BE2C (cell line): Measurements from ENCODE around the gene LDB3.
A peak's percentile ranks its signal among the peaks of the same experiment; 100 is the strongest.

ENCODE experiments used
- DNase-seq: peaks from one replicate; pipeline ENCODE4 v3.0.0-alpha.2; 2020
- H3K27me3 ChIP-seq: fragments of 250-450 bp; sonication (Bioruptor Pico); 2 replicates; pipeline ENCODE4 v1.5.1; 2020; ENCODE audit warnings: mild to moderate bottlenecking
- H3K36me3 ChIP-seq: fragments of 250-450 bp; sonication (Bioruptor Pico); 2 replicates; pipeline ENCODE4 v1.5.1; 2020; ENCODE audit warnings: mild to moderate bottlenecking
- H3K4me1 ChIP-seq: fragments of 250-450 bp; sonication (Bioruptor Pico); 2 replicates; pipeline ENCODE4 v1.5.1; 2020
- H3K4me3 ChIP-seq: 2 replicates; pipeline ENCODE4 v1.5.1; 2011; ENCODE audit warnings: low read depth, low read length
- H3K9me3 ChIP-seq: fragments of 250-450 bp; sonication (Bioruptor Pico); 2 replicates; pipeline ENCODE4 v1.5.1; 2020
- CTCF ChIP-seq: IDR thresholded peaks from 2 replicates; pipeline ENCODE4 v1.5.1; 2012; ENCODE audit warnings: mild to moderate bottlenecking, low read depth, low read length

The LDB3 gene

GRCh38 chr10:86667421-86668181, 710 bp upstream of the LDB3 start:
- Histone ChIP-seq H3K27me3 (no peaks in the 10 kb centered on the region), H3K4me3 (peak overlapping the region; percentile 49), H3K36me3 (no peaks in the 10 kb centered on the region; the same call in 1 of the 2 replicates), H3K9me3 (no peaks in the 10 kb centered on the region), H3K4me1 (peaks cover 53% of the 10 kb centered on the region)
- DNase-seq = no peak
- no peak for TF ChIP-seq CTCF

GRCh38 chr10:86670290-86670811, 2.0 kb downstream of the LDB3 start:
- peaks cover 65% of the 10 kb centered on the region for H3K4me1 ChIP-seq
- H3K36me3 ChIP-seq = no peaks in the 10 kb centered on the region; the same call in 1 of the 2 replicates
- no peaks in the 10 kb centered on the region for H3K9me3 ChIP-seq
- H3K27me3 ChIP-seq = no peaks in the 10 kb centered on the region
- TF ChIP-seq CTCF = no peak
- no peak overlapping the region for H3K4me3 ChIP-seq
- no peak for DNase-seq

GRCh38 chr10:86670876-86671275, 2.6 kb downstream of the LDB3 start:
- Histone ChIP-seq H3K27me3 (no peaks in the 10 kb centered on the region), H3K4me1 (peaks cover 62% of the 10 kb centered on the region), H3K9me3 (no peaks in the 10 kb centered on the region), H3K36me3 (no peaks in the 10 kb centered on the region; the same call in 1 of the 2 replicates), H3K4me3 (no peak overlapping the region)
- no peak for TF ChIP-seq CTCF
- DNase-seq = no peak

GRCh38 chr10:86671419-86671818, 3.1 kb downstream of the LDB3 start:
- DNase-seq = no peak
- Histone ChIP-seq H3K4me3 (no peak overlapping the region), H3K4me1 (peaks cover 58% of the 10 kb centered on the region), H3K9me3 (no peaks in the 10 kb centered on the region), H3K27me3 (no peaks in the 10 kb centered on the region), H3K36me3 (no peaks in the 10 kb centered on the region; the same call in 1 of the 2 replicates)
- no peak for TF ChIP-seq CTCF

- DNase-seq = peak; percentile 63
- no peak for TF ChIP-seq CTCF
- peaks cover 56% of the 10 kb centered on the region for H3K4me1 ChIP-seq
- no peaks in the 10 kb centered on the region; the same call in 1 of the 2 replicates for H3K36me3 ChIP-seq
- H3K27me3 ChIP-seq = no peaks in the 10 kb centered on the region
- H3K9me3 ChIP-seq = no peaks in the 10 kb centered on the region
- H3K4me3 ChIP-seq = no peak overlapping the region
These were observed 3.8 kb downstream of the LDB3 start for GRCh38 chr10:86671985-86672710.
